Measurements from ENCODE around the gene GNG12.

- no peak for TF ChIP-seq EZH2 (IDR thresholded peaks at IDR 0.05; ENCODE audit: low read length)
- TF ChIP-seq CTCF (optimal IDR thresholded peaks at IDR 0.05 in 1 of 3, IDR thresholded peaks at IDR 0.05 in 1 of 3, conservative IDR thresholded peaks at IDR 0.05 in 1 of 3; ENCODE audit: extremely low read depth in 1 of 3, insufficient read depth in 2 of 3, low read length in 3 of 3): peak; percentile 31 to 67 (median 53)
Observed at GRCh38 chr1:67771152-67771551, 62.1 kb downstream of the GNG12 start.

Measured in keratinocyte (primary cell).